Neutrophil (primary cell): Measurements from ENCODE around the gene HAUS7.

ENCODE experiments used
- H3K27ac ChIP-seq: fragments of 200-600 bp; sonication (generic); 2 replicates; pipeline ENCODE4 v1.5.1; 2016; ENCODE audit warnings: mild to moderate bottlenecking, moderate library complexity
- H3K27me3 ChIP-seq: fragments of 200-600 bp; sonication (generic); 2 replicates; pipeline ENCODE4 v1.6.0; 2016; ENCODE audit warnings: mild to moderate bottlenecking
- H3K36me3 ChIP-seq: fragments of 200-600 bp; sonication (generic); 2 replicates; pipeline ENCODE4 v1.5.1; 2017
- H3K4me1 ChIP-seq, 2 experiments: fragments of 200-600 bp in 1 of 2; sonication (generic) in 1 of 2; 1 replicate in 1 of 2; 2 replicates in 1 of 2; pipeline versions ENCODE4 v1.5.1 to v1.6.1; 2013 to 2016; ENCODE audit warnings: low read depth in 1 of 2, low read length in 1 of 2, mild to moderate bottlenecking in 1 of 2, moderate library complexity in 1 of 2; ENCODE audit not compliant: control insufficient read depth in 1 of 2, insufficient read depth in 1 of 2
- H3K4me3 ChIP-seq, 2 experiments: fragments of 200-600 bp in 1 of 2; sonication (generic) in 1 of 2; 1 replicate in 1 of 2; 2 replicates in 1 of 2; pipeline ENCODE4 v1.5.1; 2013 to 2016; ENCODE audit warnings: low read depth in 1 of 2, low read length in 1 of 2, mild to moderate bottlenecking in 1 of 2, moderate library complexity in 1 of 2
- H3K9me3 ChIP-seq: fragments of 200-600 bp; sonication (generic); 2 replicates; pipeline ENCODE4 v1.5.1; 2016
- CTCF ChIP-seq: fragments of 200-600 bp; sonication (generic); IDR thresholded peaks from 2 replicates; pipeline ENCODE4 v1.5.1; 2016; ENCODE audit warnings: antibody characterized with exemption

The HAUS7 gene

GRCh38 chrX:153494061-153494460 is 23.7 kb upstream of the HAUS7 start:
- Histone ChIP-seq H3K27me3 (peaks cover 35% of the 10 kb centered on the region), H3K27ac (no peak overlapping the region), H3K4me3 (no peak overlapping the region), H3K4me1 (no peaks in the 10 kb centered on the region), H3K36me3 (no peaks in the 10 kb centered on the region), H3K9me3 (no peaks in the 10 kb centered on the region)
- TF ChIP-seq CTCF = no peak

- no peaks in the 10 kb centered on the region for H3K36me3 ChIP-seq
- H3K9me3 ChIP-seq = no peaks in the 10 kb centered on the region
- peaks cover 35% of the 10 kb centered on the region for H3K27me3 ChIP-seq
- H3K4me3 ChIP-seq = no peak overlapping the region
- no peaks in the 10 kb centered on the region for H3K4me1 ChIP-seq
- no peak for TF ChIP-seq CTCF
- H3K27ac ChIP-seq = no peak overlapping the region
Observed at GRCh38 chrX:153493085-153493484, 22.7 kb upstream of the HAUS7 start.

- no peaks in the 10 kb centered on the region for H3K36me3 ChIP-seq
- no peak overlapping the region for H3K27ac ChIP-seq
- TF ChIP-seq CTCF = no peak
- no peak overlapping the region for H3K4me3 ChIP-seq
- H3K4me1 ChIP-seq = no peaks in the 10 kb centered on the region
- no peaks in the 10 kb centered on the region for H3K9me3 ChIP-seq
- peaks cover 35% of the 10 kb centered on the region for H3K27me3 ChIP-seq
Observed at GRCh38 chrX:153492543-153492942, 22.2 kb upstream of the HAUS7 start.

GRCh38 chrX:153491918-153492317 is 21.5 kb upstream of the HAUS7 start:
- Histone ChIP-seq H3K4me1 (no peaks in the 10 kb centered on the region), H3K27me3 (peaks cover 35% of the 10 kb centered on the region), H3K9me3 (no peaks in the 10 kb centered on the region), H3K27ac (no peak overlapping the region), H3K4me3 (no peak overlapping the region), H3K36me3 (no peaks in the 10 kb centered on the region)
- TF ChIP-seq CTCF = no peak

- Histone ChIP-seq H3K4me3 (no peak overlapping the region), H3K4me1 (no peaks in the 10 kb centered on the region), H3K27me3 (peaks cover 34% of the 10 kb centered on the region), H3K36me3 (no peaks in the 10 kb centered on the region), H3K27ac (no peak overlapping the region), H3K9me3 (no peaks in the 10 kb centered on the region)
- no peak for TF ChIP-seq CTCF
Observed at GRCh38 chrX:153491351-153491914, 21.1 kb upstream of the HAUS7 start.
